GM18517 (cell line): ENCODE measurements around the gene ANKRD52.
"Not testable (repeated sequence)": the region's sequence is repeated elsewhere in the genome, so short reads cannot be mapped to it uniquely, and the experiment has no call there.

ENCODE experiments used
- ATAC-seq: cut with Tn5 transposase; IDR thresholded peaks from one replicate; pipeline ENCODE4 v1.9.1; 2021; ENCODE audit warnings: mild to moderate bottlenecking, moderate library complexity; ENCODE audit not compliant: unreplicated experiment

Gene ANKRD52

GRCh38 chr12:56213878-56214277, 44.3 kb downstream of the ANKRD52 start:
- no peak for ATAC-seq

DNA sequence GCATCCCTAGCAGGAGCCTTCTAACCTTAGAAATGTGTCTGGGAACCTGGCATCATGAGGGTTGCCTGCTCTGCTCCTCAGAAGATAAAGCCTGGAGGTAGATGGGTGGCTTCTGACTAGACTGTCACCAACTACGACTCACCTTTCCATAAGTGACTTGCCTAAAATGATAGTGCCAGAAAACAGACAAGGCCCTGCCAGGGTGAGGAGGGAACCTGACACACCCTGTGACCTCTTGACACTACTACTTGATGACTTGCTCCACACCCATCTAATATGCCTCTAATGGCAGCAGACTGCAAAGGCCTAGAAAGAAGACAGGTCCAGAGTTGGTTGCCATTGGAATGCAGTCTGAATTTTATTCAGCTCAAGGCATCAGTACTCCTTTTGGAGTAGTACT, 45.8 kb downstream of the ANKRD52 start:
- no peak for ATAC-seq

GRCh38 chr12:56208006-56208405, 50.2 kb downstream of the ANKRD52 start:
- no peak for ATAC-seq

DNA sequence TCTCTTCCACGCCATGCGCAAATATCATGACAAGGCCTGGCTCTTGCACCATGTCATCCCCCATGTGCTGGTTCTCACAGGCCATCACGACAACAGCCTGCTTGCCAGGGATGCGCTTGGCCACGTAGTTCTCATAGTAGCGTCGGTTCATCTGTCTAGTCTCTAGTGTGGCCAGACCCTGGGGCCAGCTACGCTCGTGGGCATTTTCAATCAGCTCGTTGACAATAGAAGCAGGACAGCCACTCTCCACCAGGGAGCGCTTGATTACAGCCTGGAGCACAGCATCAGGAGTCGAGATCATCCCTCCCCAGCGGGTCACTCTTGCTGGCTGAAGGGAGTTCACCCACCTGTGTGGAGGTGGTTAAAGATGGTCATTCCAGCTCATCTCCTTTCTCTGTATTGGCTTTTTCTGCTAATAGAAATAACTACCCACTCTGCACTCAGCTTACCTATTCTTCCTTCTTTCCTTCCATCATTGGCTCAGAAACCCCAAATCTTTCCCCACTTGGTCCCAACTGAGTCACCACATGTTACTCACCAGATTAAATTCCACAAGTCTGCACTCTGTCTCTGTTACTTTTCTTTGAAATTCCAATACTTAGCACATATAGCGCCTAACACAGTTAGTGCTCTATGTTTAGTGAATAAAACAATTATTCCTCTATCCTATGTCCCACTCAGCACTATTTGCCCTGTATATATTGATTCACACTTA, 51.6 kb downstream of the ANKRD52 start:
- no peak for ATAC-seq

DNA sequence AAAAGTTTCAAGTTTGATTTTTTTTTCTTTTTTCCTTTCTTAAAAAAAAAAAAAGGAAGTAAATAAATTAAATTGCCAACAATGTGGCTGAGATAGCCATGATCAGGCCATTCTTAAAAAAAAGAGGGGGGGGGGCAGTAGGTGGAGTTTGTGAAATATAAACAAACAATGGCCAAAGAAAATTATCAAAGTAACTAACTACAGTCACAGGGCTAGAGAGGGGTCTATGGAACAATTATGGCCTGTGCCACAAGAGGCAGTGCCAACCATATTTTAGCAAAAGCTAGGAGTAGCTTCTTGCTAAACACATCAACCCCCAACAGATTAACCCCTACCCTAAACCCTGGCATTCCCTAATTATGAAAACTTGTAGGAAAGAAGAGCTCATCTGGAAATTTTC, 52.7 kb downstream of the ANKRD52 start:
- no peak for ATAC-seq

DNA sequence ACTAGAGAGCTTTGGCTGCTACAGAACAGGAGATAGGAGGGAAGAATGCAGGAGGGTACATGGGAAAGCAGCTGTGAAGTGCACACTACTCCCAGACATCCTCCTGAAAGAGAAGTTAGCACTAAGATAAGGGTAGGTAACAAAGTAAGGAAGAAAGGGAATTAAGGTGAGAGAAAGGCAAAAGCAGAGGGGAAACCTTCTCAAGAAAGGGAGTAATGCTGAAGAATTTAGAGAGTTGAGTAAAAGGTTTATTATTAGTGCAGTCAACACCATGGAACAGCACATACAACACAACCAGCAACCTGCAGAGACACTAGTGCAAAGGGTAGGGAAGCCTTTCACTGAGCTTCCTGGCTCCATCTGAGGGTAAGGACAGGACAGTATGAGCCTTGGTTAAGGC, 53.9 kb downstream of the ANKRD52 start:
- ATAC-seq: no peak

DNA sequence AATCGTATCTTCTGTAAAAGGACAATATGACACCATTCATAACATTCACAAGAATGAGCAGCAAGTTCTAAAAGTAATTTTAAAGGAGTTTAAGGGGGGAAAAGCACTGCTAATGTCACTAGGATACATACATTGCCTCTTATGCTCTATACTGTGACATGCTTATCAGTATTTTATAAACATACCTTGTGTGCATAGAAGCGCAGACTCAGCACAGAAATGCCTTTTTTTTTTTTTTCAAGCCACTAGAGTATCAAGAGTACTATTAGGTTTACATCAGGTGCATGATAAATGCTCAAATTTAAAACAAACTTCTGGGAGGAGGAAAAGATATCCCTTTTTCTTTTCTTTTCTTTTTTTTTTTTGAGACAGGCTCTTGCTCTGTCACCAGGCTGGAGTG, 55.3 kb downstream of the ANKRD52 start:
- no peak for ATAC-seq

DNA sequence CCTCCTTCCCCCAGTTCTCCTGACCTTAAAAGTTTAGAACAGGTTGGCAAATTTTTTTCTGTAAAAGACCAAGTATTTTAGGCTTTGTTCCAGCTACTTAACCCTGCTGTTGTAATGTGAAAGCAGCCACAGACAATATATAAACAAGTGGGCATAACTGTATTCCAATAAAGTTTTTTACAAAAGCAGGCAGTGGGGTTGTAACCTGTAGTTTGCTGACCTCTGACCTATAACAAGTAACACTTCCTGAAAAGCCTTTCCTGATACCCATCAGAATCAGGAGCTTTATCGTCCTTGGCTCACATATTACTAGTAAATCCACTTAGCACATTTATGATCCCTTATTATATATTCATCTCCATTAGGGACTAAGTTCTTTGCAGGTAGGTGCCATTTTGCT, 55.8 kb downstream of the ANKRD52 start:
- ATAC-seq: no peak

GRCh38 chr12:56198836-56199235, 59.3 kb downstream of the ANKRD52 start:
- no peak for ATAC-seq

- no peak for ATAC-seq
Measured at GRCh38 chr12:56197921-56198635, 60.1 kb downstream of the ANKRD52 start.

DNA sequence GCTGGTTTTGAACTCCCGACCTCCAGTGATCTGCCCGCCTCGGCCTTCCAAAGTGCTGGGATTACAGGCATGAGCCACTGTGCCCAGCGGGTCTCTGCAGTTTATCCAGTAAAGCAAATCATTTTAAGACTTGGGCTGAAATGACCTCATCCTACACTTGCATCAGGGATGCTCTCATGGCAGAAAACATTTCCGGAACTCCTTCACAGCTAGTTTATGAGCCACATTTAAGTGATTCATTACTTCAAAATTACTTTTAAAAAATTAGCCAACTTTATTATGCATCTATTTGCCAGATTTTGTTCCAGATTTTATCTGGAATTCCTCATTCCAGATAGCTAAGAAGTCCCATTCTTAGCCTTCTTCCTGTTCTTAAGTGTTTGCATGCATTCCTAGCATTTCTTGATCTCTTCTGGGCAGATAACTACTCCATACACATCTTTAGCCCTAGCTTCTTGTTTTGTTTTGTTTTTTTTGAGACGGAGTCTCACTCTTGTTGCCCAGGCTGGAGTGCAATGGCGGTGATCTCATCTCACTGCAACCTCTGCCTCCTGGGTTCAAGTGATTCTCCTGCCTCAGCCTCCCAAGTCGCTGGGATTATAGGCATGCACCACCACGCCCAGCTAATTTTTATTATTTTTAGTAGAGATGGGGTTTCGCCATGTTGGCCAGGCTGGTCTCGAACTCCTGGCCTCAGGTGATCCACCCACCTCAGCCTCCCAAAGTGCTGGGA, 61.2 kb downstream of the ANKRD52 start:
- not testable (repeated sequence) for ATAC-seq

DNA sequence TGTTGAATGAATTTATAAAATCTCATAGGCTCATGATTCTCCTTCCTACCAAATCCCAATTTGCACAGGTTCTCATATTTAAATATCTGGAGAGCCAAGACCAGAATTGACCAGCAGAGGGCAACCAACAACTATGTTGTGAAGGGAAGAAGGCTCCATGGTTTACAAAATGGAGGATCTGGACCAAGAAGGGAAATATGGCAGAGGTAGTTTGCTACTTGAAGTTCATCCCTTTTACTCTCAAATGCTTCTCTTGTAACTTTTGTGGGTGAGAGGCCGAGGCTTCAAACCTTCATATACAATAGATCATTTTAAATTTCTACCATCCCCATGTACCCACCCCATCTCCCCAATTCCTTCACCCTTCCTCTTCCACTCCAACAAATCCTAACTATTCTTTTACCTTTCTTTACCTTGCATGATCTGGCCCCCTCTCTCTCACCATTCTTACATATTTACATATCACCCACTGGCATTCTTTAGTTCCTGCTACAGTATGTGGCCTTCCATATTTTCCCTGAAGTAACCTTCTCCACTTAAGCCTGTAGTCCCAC, 65.1 kb downstream of the ANKRD52 start:
- ATAC-seq: peak; percentile 44

DNA sequence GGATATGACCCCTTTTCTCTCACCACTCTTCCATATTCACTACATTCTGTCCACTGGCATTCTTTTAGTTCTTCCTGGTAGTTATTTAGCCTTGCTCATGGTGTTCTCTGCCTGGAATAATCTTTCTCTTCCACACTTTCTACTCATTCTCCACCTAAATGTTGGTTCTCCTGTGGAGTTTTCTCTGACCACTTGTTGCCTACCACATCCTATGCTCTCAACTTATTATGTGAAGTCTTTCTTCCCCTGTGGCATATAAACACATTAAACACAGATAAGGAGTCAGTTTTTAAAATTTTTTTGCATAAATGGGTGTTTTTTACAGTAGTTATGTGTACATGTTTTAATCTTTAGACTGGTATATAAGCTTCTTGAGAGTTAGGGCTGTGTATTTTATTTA, 65.6 kb downstream of the ANKRD52 start:
- ATAC-seq: no peak

- no peak for ATAC-seq
Measured at GRCh38 chr12:56190695-56191155, 67.5 kb downstream of the ANKRD52 start.

DNA sequence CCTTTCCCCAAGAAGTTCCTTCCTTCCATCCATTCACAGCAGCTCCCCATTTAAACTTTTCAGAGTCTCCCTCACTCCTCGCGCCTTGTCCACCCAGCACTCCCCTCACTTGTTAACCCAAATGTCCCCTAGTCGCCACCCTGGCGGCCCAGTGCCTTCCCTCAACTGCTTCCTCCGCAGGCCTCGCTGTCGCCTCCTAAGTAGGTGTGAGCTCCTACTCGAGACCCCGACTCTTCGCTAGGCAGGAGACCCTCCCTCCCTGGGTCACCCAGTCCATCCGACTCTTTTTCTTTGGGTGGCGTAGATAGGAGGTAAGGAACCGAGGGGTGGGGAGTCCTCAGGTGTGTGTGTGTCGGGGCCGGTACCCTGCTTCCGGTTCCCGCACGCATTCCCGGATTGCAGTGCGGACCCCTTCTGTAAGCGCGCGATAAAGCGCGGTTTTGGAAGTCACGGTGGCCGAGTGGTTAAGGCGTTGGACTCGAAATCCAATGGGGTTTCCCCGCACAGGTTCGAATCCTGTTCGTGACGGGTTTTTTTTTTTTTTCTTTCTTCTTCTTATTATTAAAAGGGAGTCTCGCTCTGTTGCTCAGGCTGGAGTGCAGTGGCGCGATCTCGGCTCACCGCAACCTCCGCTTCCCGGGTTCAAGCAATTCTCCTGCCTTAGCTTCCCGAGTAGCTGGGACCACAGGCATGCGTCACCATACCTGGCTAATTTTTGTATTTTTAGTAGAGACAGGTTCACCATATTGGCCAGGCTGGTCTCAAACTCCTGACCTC, 68.1 kb downstream of the ANKRD52 start:
- ATAC-seq: peak; percentile 43

DNA sequence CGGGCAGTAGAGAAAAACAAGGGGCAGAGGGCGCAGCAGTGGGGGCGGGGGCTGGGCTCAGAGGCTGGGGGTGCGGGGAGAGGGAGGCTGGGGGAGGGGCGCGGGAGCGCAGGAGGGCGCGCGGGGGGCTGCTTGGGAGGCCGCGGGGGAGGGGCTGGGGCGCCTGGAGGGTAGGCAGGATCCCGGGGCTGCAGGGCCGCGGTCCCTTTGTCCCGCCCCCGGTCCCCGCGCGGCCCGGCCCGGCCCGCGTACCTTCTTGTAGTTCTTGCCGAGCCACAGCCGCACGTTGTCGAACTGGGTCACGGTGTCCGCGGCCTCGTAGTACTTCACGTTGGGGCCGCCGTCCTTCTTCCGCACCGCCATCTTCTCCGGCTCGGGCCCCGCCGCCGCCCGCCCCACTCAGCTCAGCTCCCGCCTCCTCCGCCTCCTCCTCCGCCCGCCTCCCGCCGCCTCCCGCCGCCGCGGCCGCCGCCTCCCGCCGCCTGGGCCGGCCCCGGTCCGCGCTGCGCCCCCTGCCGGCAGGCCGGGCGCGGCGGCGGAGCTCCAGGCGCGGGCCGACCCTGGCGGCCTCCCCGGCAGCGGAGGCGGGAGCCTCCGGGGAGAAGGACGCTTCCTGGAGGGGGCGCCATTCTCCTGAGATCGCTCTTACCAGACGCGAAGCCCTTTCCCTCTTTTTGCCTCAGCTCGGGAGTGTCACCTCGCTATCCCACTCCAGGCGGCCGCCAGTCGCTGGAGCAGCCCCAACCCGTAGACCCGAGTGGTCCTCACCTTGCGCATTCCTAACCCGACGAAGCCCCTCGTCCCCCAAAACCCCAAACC, 68.9 kb downstream of the ANKRD52 start, which contains the start of gene SMARCC2:
TSS of gene SMARCC2 (minus strand) at position 385 of the 819 bp plus-strand sequence. CDS start at position 363, 22 bp downstream.
- peak; percentile 34 for ATAC-seq

GRCh38 chr12:56188778-56189098, 69.4 kb downstream of the ANKRD52 start:
- no peak for ATAC-seq

DNA sequence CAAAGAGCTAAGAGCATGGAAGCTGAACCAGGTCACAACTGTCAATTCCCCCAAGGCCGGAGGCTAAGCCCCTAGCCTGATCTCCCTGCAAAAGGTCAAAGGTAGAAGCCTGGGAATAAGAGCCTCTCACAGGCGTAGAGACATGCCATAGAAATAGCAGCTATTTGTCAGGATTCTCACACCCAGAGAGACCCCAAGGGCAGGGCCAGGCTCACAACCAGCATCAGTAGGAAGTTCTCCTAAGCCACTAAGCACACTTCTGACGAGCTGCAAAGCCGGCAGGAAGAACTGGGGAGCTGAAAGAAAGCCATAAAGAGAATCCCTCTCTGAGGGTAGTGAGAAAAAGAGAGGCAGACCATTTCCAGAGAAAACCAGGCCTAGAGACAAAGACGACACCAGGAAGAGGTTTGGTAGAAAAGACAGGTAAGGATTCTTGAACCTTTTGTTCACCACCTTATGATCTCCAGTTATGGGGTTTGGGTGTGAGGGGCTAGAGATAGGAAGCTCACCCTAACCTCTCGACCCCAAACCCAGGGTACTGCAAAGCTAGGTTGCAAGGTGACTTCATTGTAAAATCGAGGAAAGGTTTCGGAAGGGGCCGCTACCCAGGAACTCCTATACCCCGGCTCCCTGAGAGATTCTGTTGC, 69.9 kb downstream of the ANKRD52 start:
- ATAC-seq: no peak
